NCI-H748 treated with DMSO at 0.1 percent for 48 hours (cell line): ENCODE measurements around the gene HADHA.

Experiments used
- DNase-seq: peaks from one replicate; lab custom pipeline; 2025; lab: John Stamatoyannopoulos, UW

HADHA gene

GRCh38 chr2:26245231-26245732, 850 bp upstream of the HADHA start:
- DNase-seq: no peak

- DNase-seq: peak; percentile 36
Observed at GRCh38 chr2:26243470-26244308, 743 bp downstream of the HADHA start.

GRCh38 chr2:26241928-26242436, 2.5 kb downstream of the HADHA start:
- no peak for DNase-seq

GRCh38 chr2:26238311-26238958, 6.0 kb downstream of the HADHA start:
- DNase-seq: no peak

- DNase-seq: no peak
Observed at GRCh38 chr2:26237868-26238267, 6.6 kb downstream of the HADHA start.

- no peak for DNase-seq
Observed at GRCh38 chr2:26235089-26235488, 9.3 kb downstream of the HADHA start.

- DNase-seq: no peak
Observed at GRCh38 chr2:26230806-26231205, 13.6 kb downstream of the HADHA start.

GRCh38 chr2:26229595-26229994, 14.8 kb downstream of the HADHA start:
- DNase-seq: no peak

- no peak for DNase-seq
Observed at GRCh38 chr2:26224095-26224494, 20.3 kb downstream of the HADHA start.

- DNase-seq: no peak
Observed at GRCh38 chr2:26223018-26223417, 21.4 kb downstream of the HADHA start.

GRCh38 chr2:26217720-26218119, 26.7 kb downstream of the HADHA start:
- DNase-seq: no peak

- no peak for DNase-seq
Observed at GRCh38 chr2:26216587-26216986, 27.8 kb downstream of the HADHA start.

- no peak for DNase-seq
Observed at GRCh38 chr2:26215833-26216232, 28.6 kb downstream of the HADHA start.

GRCh38 chr2:26214759-26215158, 29.7 kb downstream of the HADHA start:
- DNase-seq: no peak

GRCh38 chr2:26212011-26212410, 32.4 kb downstream of the HADHA start:
- DNase-seq: no peak

- no peak for DNase-seq
Observed at GRCh38 chr2:26203906-26204305, 40.5 kb downstream of the HADHA start.

- DNase-seq: no peak
Observed at GRCh38 chr2:26202981-26203490, 41.4 kb downstream of the HADHA start.

GRCh38 chr2:26197516-26197915, 46.9 kb downstream of the HADHA start:
- DNase-seq: no peak

- DNase-seq: no peak
Observed at GRCh38 chr2:26196683-26197418, 47.6 kb downstream of the HADHA start.

- no peak for DNase-seq
Observed at GRCh38 chr2:26195040-26195984, 49.1 kb downstream of the HADHA start.
